Liver (tissue), 9 donors: Measurements from ENCODE around the gene RUNX1. TPM values are rescaled to one million over a fixed set of nuclear protein-coding genes. Genes with fewer than 3 reads are reported as not detected.

Experiments
- DNase-seq: peaks from one replicate; pipeline ENCODE4 v3.0.0-alpha.2; 2017; ENCODE audit warnings: low spot score
- H3K27ac ChIP-seq, 2 donors: one replicate each; pipeline ENCODE4 v1.7.0; 2013; ENCODE audit warnings: inconsistent platforms in 2 of 2, low read length in 2 of 2, control low read depth in 1 of 2, low read depth in 1 of 2, mild to moderate bottlenecking in 1 of 2
- H3K27me3 ChIP-seq, 4 donors: one replicate each; pipeline versions ENCODE4 v1.6.1 to v1.7.0; 2013; ENCODE audit warnings: low read length in 3 of 4, inconsistent platforms in 1 of 4, mild to moderate bottlenecking in 1 of 4, moderate library complexity in 1 of 4; ENCODE audit not compliant: control insufficient read depth in 4 of 4, insufficient read depth in 4 of 4
- H3K36me3 ChIP-seq, 4 donors: one replicate each; pipeline versions ENCODE4 v1.6.1 to v1.7.0; 2013; ENCODE audit warnings: low read length in 3 of 4, mild to moderate bottlenecking in 3 of 4, low read depth in 1 of 4, moderate library complexity in 1 of 4; ENCODE audit not compliant: control insufficient read depth in 4 of 4, insufficient read depth in 3 of 4
- H3K4me1 ChIP-seq, 4 donors: one replicate each; pipeline versions ENCODE4 v1.6.1 to v1.7.0; 2013; ENCODE audit warnings: low read length in 3 of 4, mild to moderate bottlenecking in 3 of 4, moderate library complexity in 1 of 4; ENCODE audit not compliant: control insufficient read depth in 4 of 4, insufficient read depth in 4 of 4
- H3K4me3 ChIP-seq, 3 donors: one replicate each; pipeline versions ENCODE4 v1.6.1 to v1.7.0; 2013; ENCODE audit warnings: low read length in 3 of 3, control low read depth in 1 of 3, low read depth in 1 of 3, mild to moderate bottlenecking in 1 of 3
- H3K9ac ChIP-seq, 2 donors: one replicate each; pipeline ENCODE4 v1.7.0; 2013; ENCODE audit warnings: low read length in 2 of 2, mild to moderate bottlenecking in 2 of 2, moderate library complexity in 2 of 2, control low read depth in 1 of 2, low read depth in 1 of 2
- H3K9me3 ChIP-seq, 4 donors: one replicate each; pipeline versions ENCODE4 v1.6.1 to v1.7.0; 2013; ENCODE audit warnings: low read length in 3 of 4; ENCODE audit not compliant: control insufficient read depth in 4 of 4
- EGR1 ChIP-seq, 2 donors: IDR thresholded peaks; 2 replicates each; pipeline ENCODE4 v1.6.1; 2016 to 2018; ENCODE audit warnings: antibody characterized with exemption in 2 of 2, low read depth in 2 of 2
- FOXA1 ChIP-seq: IDR thresholded peaks from 2 replicates; pipeline ENCODE4 v1.6.1; 2016; ENCODE audit warnings: antibody characterized with exemption
- FOXA2 ChIP-seq: IDR thresholded peaks from 2 replicates; pipeline ENCODE4 v1.6.1; 2016; ENCODE audit warnings: antibody characterized with exemption
- GABPA ChIP-seq, 2 donors: IDR thresholded peaks in 1 of 2; conservative IDR thresholded peaks in 1 of 2; 2 replicates each; pipeline ENCODE4 v1.6.1; 2016; ENCODE audit warnings: antibody characterized with exemption in 2 of 2, mild to moderate bottlenecking in 1 of 2, moderate library complexity in 1 of 2
- HNF4A ChIP-seq, 2 donors: conservative IDR thresholded peaks; 2 replicates each; pipeline ENCODE4 v1.6.1; 2016; ENCODE audit warnings: antibody characterized with exemption in 2 of 2, mild to moderate bottlenecking in 2 of 2
- HNF4G ChIP-seq: IDR thresholded peaks from 2 replicates; pipeline ENCODE4 v1.6.1; 2016; ENCODE audit warnings: antibody characterized with exemption
- JUND ChIP-seq, 2 donors: IDR thresholded peaks; 2 replicates each; pipeline ENCODE4 v1.6.1; 2016; ENCODE audit warnings: antibody characterized with exemption in 2 of 2
- MAX ChIP-seq: IDR thresholded peaks from 2 replicates; pipeline ENCODE4 v1.6.1; 2016; ENCODE audit warnings: antibody characterized with exemption
- RAD21 ChIP-seq, 2 donors: IDR thresholded peaks; 2 replicates each; pipeline ENCODE4 v1.6.1; 2016; ENCODE audit warnings: antibody characterized with exemption in 2 of 2, mild to moderate bottlenecking in 2 of 2
- RXRA ChIP-seq, 2 donors: IDR thresholded peaks; 2 replicates each; pipeline ENCODE4 v1.6.1; 2017 to 2018; ENCODE audit warnings: antibody characterized with exemption in 2 of 2, mild to moderate bottlenecking in 1 of 2
- SP1 ChIP-seq: IDR thresholded peaks from 2 replicates; pipeline ENCODE4 v1.6.1; 2018; ENCODE audit warnings: antibody characterized with exemption, mild to moderate bottlenecking
- YY1 ChIP-seq: IDR thresholded peaks from 2 replicates; pipeline ENCODE4 v1.6.1; 2016; ENCODE audit warnings: antibody characterized with exemption, mild to moderate bottlenecking
- WGBS: extraction: QIAGEN DNeasy Blood & Tissue Kit; methylation state at CpG from one replicate; pipeline ENCODE4 v1.1.7; 2013; 5-methylcytosine and 5-hydroxymethylcytosine counted together
- polyA plus RNA-seq, 2 donors: library from polyadenylated mRNA; stranded (reverse) in 1 of 2; unstranded in 1 of 2; fragments of 200-250 nt in 1 of 2; fragments of >200 nt in 1 of 2; fragmentation: Nextera tagmentation in 1 of 2; extraction: Ambion mirVana in 1 of 2; gene quantifications; one replicate each; pipeline versions ENCODE4 v1.2.1 to v1.2.3, GENCODE V29; 2013 to 2015
- total RNA-seq, 2 donors: library from RNA; depleted of rRNA; stranded (reverse); fragments of >200 nt; gene quantifications; one replicate each; pipeline ENCODE4 v1.2.3, GENCODE V29; 2014
- TF ChIP-seq, protein P1 (sequence below): IDR thresholded peaks from 2 replicates; pipeline ENCODE4 v1.6.1; 2016; ENCODE audit warnings: antibody characterized with exemption
- TF ChIP-seq, protein P2 (sequence below): fragments of 150-350 bp; IDR thresholded peaks from 2 replicates; pipeline ENCODE4 v1.5.1; 2017; ENCODE audit warnings: improper control_type of control experiment, low read depth, low read length; ENCODE audit not compliant: missing input control
- TF ChIP-seq, protein P3 (sequence below): IDR thresholded peaks from 2 replicates; pipeline ENCODE4 v1.6.1; 2016; ENCODE audit warnings: antibody characterized with exemption, mild to moderate bottlenecking
- TF ChIP-seq, protein P4 (sequence below): IDR thresholded peaks from 2 replicates; pipeline ENCODE4 v1.6.1; 2016; ENCODE audit warnings: antibody characterized with exemption
- donor health status: healthy.
- donor health status: healthy.
- donor health status: healthy.
- donor health status: healthy.
- donor health status: healthy.

RUNX1 gene
- total and polyA plus RNA-seq, 4 donors: 0.98 to 7.2 (median 3.1) TPM

- WGBS: 80% methylated on average over 9 of the region's 9 CpGs
- H3K9me3 ChIP-seq: no peaks in the 10 kb centered on the region
Measured at GRCh38 chr21:34743285-34743684, 305.8 kb downstream of the RUNX1 start.

GRCh38 chr21:34740198-34740597, 308.9 kb downstream of the RUNX1 start:
- peaks cover 0 to 4% (median 0%) of the 10 kb centered on the region in 4 donors for H3K4me1 ChIP-seq
- WGBS: 82% methylated on average over 1 of the region's 1 CpG
- H3K9me3 ChIP-seq: no peaks in the 10 kb centered on the region
- H3K27me3 ChIP-seq: peaks cover 0 to 3% (median 0%) of the 10 kb centered on the region in 4 donors
- DNase-seq: no peak
- H3K4me3 ChIP-seq: no peak overlapping the region
- no peaks in the 10 kb centered on the region for H3K36me3 ChIP-seq
- H3K9ac ChIP-seq: no peak overlapping the region
- H3K27ac ChIP-seq: no peak overlapping the region
- TF ChIP-seq HNF4G (no peak), SP1 (no peak), RAD21 (IDR thresholded peaks at IDR 0.05) (no peak), HNF4A (conservative IDR thresholded peaks at IDR 0.05) (no peak), MAX (no peak), RXRA (IDR thresholded peaks at IDR 0.05) (no peak), YY1 (no peak), GABPA (IDR thresholded peaks at IDR 0.05 in 1 of 2, conservative IDR thresholded peaks at IDR 0.05 in 1 of 2) (no peak)
- TF ChIP-seq, protein P1, sequence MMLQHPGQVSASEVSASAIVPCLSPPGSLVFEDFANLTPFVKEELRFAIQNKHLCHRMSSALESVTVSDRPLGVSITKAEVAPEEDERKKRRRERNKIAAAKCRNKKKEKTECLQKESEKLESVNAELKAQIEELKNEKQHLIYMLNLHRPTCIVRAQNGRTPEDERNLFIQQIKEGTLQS: no peak
- TF ChIP-seq, protein P2, sequence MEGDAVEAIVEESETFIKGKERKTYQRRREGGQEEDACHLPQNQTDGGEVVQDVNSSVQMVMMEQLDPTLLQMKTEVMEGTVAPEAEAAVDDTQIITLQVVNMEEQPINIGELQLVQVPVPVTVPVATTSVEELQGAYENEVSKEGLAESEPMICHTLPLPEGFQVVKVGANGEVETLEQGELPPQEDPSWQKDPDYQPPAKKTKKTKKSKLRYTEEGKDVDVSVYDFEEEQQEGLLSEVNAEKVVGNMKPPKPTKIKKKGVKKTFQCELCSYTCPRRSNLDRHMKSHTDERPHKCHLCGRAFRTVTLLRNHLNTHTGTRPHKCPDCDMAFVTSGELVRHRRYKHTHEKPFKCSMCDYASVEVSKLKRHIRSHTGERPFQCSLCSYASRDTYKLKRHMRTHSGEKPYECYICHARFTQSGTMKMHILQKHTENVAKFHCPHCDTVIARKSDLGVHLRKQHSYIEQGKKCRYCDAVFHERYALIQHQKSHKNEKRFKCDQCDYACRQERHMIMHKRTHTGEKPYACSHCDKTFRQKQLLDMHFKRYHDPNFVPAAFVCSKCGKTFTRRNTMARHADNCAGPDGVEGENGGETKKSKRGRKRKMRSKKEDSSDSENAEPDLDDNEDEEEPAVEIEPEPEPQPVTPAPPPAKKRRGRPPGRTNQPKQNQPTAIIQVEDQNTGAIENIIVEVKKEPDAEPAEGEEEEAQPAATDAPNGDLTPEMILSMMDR: no peak
- TF ChIP-seq, protein P3, sequence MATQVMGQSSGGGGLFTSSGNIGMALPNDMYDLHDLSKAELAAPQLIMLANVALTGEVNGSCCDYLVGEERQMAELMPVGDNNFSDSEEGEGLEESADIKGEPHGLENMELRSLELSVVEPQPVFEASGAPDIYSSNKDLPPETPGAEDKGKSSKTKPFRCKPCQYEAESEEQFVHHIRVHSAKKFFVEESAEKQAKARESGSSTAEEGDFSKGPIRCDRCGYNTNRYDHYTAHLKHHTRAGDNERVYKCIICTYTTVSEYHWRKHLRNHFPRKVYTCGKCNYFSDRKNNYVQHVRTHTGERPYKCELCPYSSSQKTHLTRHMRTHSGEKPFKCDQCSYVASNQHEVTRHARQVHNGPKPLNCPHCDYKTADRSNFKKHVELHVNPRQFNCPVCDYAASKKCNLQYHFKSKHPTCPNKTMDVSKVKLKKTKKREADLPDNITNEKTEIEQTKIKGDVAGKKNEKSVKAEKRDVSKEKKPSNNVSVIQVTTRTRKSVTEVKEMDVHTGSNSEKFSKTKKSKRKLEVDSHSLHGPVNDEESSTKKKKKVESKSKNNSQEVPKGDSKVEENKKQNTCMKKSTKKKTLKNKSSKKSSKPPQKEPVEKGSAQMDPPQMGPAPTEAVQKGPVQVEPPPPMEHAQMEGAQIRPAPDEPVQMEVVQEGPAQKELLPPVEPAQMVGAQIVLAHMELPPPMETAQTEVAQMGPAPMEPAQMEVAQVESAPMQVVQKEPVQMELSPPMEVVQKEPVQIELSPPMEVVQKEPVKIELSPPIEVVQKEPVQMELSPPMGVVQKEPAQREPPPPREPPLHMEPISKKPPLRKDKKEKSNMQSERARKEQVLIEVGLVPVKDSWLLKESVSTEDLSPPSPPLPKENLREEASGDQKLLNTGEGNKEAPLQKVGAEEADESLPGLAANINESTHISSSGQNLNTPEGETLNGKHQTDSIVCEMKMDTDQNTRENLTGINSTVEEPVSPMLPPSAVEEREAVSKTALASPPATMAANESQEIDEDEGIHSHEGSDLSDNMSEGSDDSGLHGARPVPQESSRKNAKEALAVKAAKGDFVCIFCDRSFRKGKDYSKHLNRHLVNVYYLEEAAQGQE: no peak

More at GRCh38 chr21:34743285-34743684, 305.8 kb downstream of the RUNX1 start:
- Histone ChIP-seq H3K4me1 (peaks cover 0 to 4% (median 0%) of the 10 kb centered on the region in 4 donors), H3K27ac (no peak overlapping the region), H3K4me3 (no peak overlapping the region), H3K27me3 (no peaks in the 10 kb centered on the region), H3K9ac (no peak overlapping the region), H3K36me3 (no peaks in the 10 kb centered on the region)
- no peak for DNase-seq
- TF ChIP-seq, protein P1: no peak
- TF ChIP-seq EGR1 (IDR thresholded peaks at IDR 0.05; ENCODE audit: low read depth in 2 of 2): no peak
- no peak for TF ChIP-seq GABPA (IDR thresholded peaks at IDR 0.05 in 1 of 2, conservative IDR thresholded peaks at IDR 0.05 in 1 of 2)
- TF ChIP-seq HNF4A (conservative IDR thresholded peaks at IDR 0.05): no peak
- TF ChIP-seq, protein P4, sequence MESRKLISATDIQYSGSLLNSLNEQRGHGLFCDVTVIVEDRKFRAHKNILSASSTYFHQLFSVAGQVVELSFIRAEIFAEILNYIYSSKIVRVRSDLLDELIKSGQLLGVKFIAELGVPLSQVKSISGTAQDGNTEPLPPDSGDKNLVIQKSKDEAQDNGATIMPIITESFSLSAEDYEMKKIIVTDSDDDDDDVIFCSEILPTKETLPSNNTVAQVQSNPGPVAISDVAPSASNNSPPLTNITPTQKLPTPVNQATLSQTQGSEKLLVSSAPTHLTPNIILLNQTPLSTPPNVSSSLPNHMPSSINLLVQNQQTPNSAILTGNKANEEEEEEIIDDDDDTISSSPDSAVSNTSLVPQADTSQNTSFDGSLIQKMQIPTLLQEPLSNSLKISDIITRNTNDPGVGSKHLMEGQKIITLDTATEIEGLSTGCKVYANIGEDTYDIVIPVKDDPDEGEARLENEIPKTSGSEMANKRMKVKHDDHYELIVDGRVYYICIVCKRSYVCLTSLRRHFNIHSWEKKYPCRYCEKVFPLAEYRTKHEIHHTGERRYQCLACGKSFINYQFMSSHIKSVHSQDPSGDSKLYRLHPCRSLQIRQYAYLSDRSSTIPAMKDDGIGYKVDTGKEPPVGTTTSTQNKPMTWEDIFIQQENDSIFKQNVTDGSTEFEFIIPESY: no peak
- no peak for TF ChIP-seq SP1
- no peak for TF ChIP-seq FOXA1
- no peak for TF ChIP-seq HNF4G
- no peak for TF ChIP-seq YY1
- TF ChIP-seq FOXA2: no peak
- TF ChIP-seq, protein P3: no peak
- TF ChIP-seq JUND (IDR thresholded peaks at IDR 0.05): no peak
- TF ChIP-seq RAD21 (IDR thresholded peaks at IDR 0.05): no peak
